Fibroblast of lung (primary cell): ENCODE measurements around the gene APBB1. TPM values are rescaled to one million over a fixed set of nuclear protein-coding genes. Genes with fewer than 3 reads are reported as not detected.

Source experiments
- DNase-seq, 2 donors: peaks; one replicate each; pipeline versions ENCODE4 v3.0.0 to v3.0.0-alpha.2; 2010; ENCODE audit warnings: low read depth in 2 of 2
- H2AFZ ChIP-seq: 2 replicates; pipeline ENCODE4 v1.5.1; 2012; ENCODE audit warnings: low read length, control low read depth, inconsistent platforms
- H3K27ac ChIP-seq: 2 replicates; pipeline ENCODE4 v1.5.1; 2011; ENCODE audit warnings: low read length, control low read depth; ENCODE audit not compliant: insufficient read depth
- H3K27me3 ChIP-seq: 2 replicates; pipeline ENCODE4 v1.5.1; 2011; ENCODE audit warnings: mild to moderate bottlenecking, low read length; ENCODE audit not compliant: control insufficient read depth, insufficient read depth
- H3K36me3 ChIP-seq: 2 replicates; pipeline ENCODE4 v1.5.1; 2011; ENCODE audit warnings: low read length; ENCODE audit not compliant: control insufficient read depth, insufficient read depth
- H3K4me1 ChIP-seq: 2 replicates; pipeline ENCODE4 v1.5.1; 2011; ENCODE audit warnings: low read length; ENCODE audit not compliant: control insufficient read depth, insufficient read depth; ENCODE audit errors: extremely low read depth
- H3K4me2 ChIP-seq: 2 replicates; pipeline ENCODE4 v1.5.1; 2011; ENCODE audit warnings: low read length, control low read depth; ENCODE audit not compliant: insufficient read depth; ENCODE audit errors: extremely low read depth
- H3K4me3 ChIP-seq, 4 experiments: fragments of 200-600 bp in 1 of 4; sonication (generic) in 1 of 4; replicated peaks in 1 of 4; 2 replicates each; pipeline ENCODE4 v1.5.1; 2011 to 2016; ENCODE audit warnings: low read length in 4 of 4, low read depth in 3 of 4, mild to moderate bottlenecking in 3 of 4, control low read depth in 2 of 4, inconsistent platforms in 1 of 4, mixed read lengths in 1 of 4; ENCODE audit not compliant: insufficient read depth in 1 of 4; ENCODE audit errors: control extremely low read depth in 1 of 4
- H3K79me2 ChIP-seq: 2 replicates; pipeline ENCODE4 v1.5.1; 2012; ENCODE audit warnings: mild to moderate bottlenecking, low read length, inconsistent platforms; ENCODE audit not compliant: control insufficient read depth, insufficient read depth
- H3K9ac ChIP-seq: 2 replicates; pipeline ENCODE4 v1.5.1; 2011; ENCODE audit warnings: mild to moderate bottlenecking, low read length, control low read depth; ENCODE audit not compliant: insufficient read depth
- H3K9me3 ChIP-seq: 2 replicates; pipeline ENCODE4 v1.5.1; 2012; ENCODE audit warnings: low read depth, low read length; ENCODE audit not compliant: control insufficient read depth, insufficient read depth
- H4K20me1 ChIP-seq: 2 replicates; pipeline ENCODE4 v1.5.1; 2011; ENCODE audit warnings: low read length; ENCODE audit not compliant: control insufficient read depth, insufficient read depth; ENCODE audit errors: extremely low read depth
- CTCF ChIP-seq, 2 donors: IDR thresholded peaks in 1 of 2; conservative IDR thresholded peaks in 1 of 2; 1 replicate in 1 of 2; 2 replicates in 1 of 2; pipeline ENCODE4 v1.5.1; 2011 to 2012; ENCODE audit warnings: low read length in 2 of 2, control low read depth in 1 of 2, inconsistent platforms in 1 of 2, low read depth in 1 of 2, mild to moderate bottlenecking in 1 of 2
- EZH2 ChIP-seq: IDR thresholded peaks from 2 replicates; pipeline ENCODE4 v1.5.1; 2012; ENCODE audit warnings: low read length, control low read depth, mild to moderate bottlenecking; ENCODE audit errors: missing control alignments
- polyA plus RNA-seq, 2 donors: library from polyadenylated mRNA; depleted of rRNA in 1 of 2; stranded (reverse) in 1 of 2; unstranded in 1 of 2; fragments of >200 nt; gene quantifications; 2 replicates each; pipeline ENCODE4 v1.2.1, GENCODE V29; 2011 to 2012; ENCODE audit warnings: missing spikeins in 1 of 2
- total RNA-seq: library from RNA; depleted of rRNA; stranded (reverse); fragments of >200 nt; gene quantifications from 2 replicates; pipeline ENCODE4 v1.2.1, GENCODE V29; 2014

Gene APBB1
- total and polyA plus RNA-seq, 2 donors (not counting 1 experiment from before 2014, with no cell fraction given): 33.5 to 73.7 TPM

GRCh38 chr11:6438979-6439571, 20.2 kb upstream of the APBB1 start:
- H3K9me3 ChIP-seq: no peaks in the 10 kb centered on the region
- H3K9ac ChIP-seq: no peak overlapping the region
- H4K20me1 ChIP-seq: no peaks in the 10 kb centered on the region
- no peaks in the 10 kb centered on the region for H3K36me3 ChIP-seq
- H3K27me3 ChIP-seq: no peaks in the 10 kb centered on the region
- H3K79me2 ChIP-seq: no peaks in the 10 kb centered on the region
- H3K4me3 ChIP-seq: no peak overlapping the region
- H3K4me2 ChIP-seq: no peak overlapping the region
- H2AFZ ChIP-seq: no peak overlapping the region
- TF ChIP-seq CTCF (conservative IDR thresholded peaks at IDR 0.05 in 1 of 2, IDR thresholded peaks at IDR 0.05 in 1 of 2; ENCODE audit: low read depth in 1 of 2, low read length in 2 of 2) (peak; percentile 74 to 82), EZH2 (no peak)
- no peaks in the 10 kb centered on the region for H3K4me1 ChIP-seq
- no peak overlapping the region for H3K27ac ChIP-seq
- DNase-seq: peak; percentile 38 to 57

- TF ChIP-seq CTCF (conservative IDR thresholded peaks at IDR 0.05 in 1 of 2, IDR thresholded peaks at IDR 0.05 in 1 of 2; ENCODE audit: low read depth in 1 of 2, low read length in 2 of 2) (no peak), EZH2 (no peak)
- DNase-seq: no peak
- H3K4me1 ChIP-seq: no peaks in the 10 kb centered on the region
Measured at GRCh38 chr11:6437993-6438392, 19.1 kb upstream of the APBB1 start.

GRCh38 chr11:6437423-6437822, 18.5 kb upstream of the APBB1 start:
- Histone ChIP-seq H3K4me2 (no peak overlapping the region), H3K36me3 (no peaks in the 10 kb centered on the region), H3K9ac (no peak overlapping the region), H4K20me1 (no peaks in the 10 kb centered on the region), H3K79me2 (no peaks in the 10 kb centered on the region), H3K4me3 (no peak overlapping the region), H2AFZ (no peak overlapping the region), H3K9me3 (no peaks in the 10 kb centered on the region), H3K27ac (no peak overlapping the region), H3K27me3 (no peaks in the 10 kb centered on the region), H3K4me1 (no peaks in the 10 kb centered on the region)
- TF ChIP-seq CTCF (conservative IDR thresholded peaks at IDR 0.05 in 1 of 2, IDR thresholded peaks at IDR 0.05 in 1 of 2; ENCODE audit: low read depth in 1 of 2, low read length in 2 of 2): no peak
- no peak for TF ChIP-seq EZH2
- DNase-seq: no peak

More at GRCh38 chr11:6437993-6438392, 19.1 kb upstream of the APBB1 start:
- no peak overlapping the region for H3K4me3 ChIP-seq
- H3K9ac ChIP-seq: no peak overlapping the region
- H3K27me3 ChIP-seq: no peaks in the 10 kb centered on the region
- no peaks in the 10 kb centered on the region for H4K20me1 ChIP-seq
- H2AFZ ChIP-seq: no peak overlapping the region
- no peaks in the 10 kb centered on the region for H3K9me3 ChIP-seq
- no peak overlapping the region for H3K27ac ChIP-seq
- H3K4me2 ChIP-seq: no peak overlapping the region
- H3K36me3 ChIP-seq: no peaks in the 10 kb centered on the region
- no peaks in the 10 kb centered on the region for H3K79me2 ChIP-seq
